ENCODE results near the gene NREP. TPM values are rescaled to one million over a fixed set of nuclear protein-coding genes. Genes with fewer than 3 reads are reported as not detected.

The NREP gene
- total and polyA plus RNA-seq, 10 of the 15 experiments (the other 5 are each of a cell fraction or from before 2014, with no cell fraction given) = 20.6 to 117 (median 32.2) TPM

GRCh38 chr5:111743512-111743911 is 13.5 kb downstream of the NREP start:
- Histone ChIP-seq H3K27me3 (replicated peaks in 1 of 2; ENCODE audit: control insufficient read depth in 2 of 2, insufficient read depth in 2 of 2, low read length in 1 of 2) (no peaks in the 10 kb centered on the region), H3K36me3 (ENCODE audit: control insufficient read depth in 2 of 2, insufficient read depth in 2 of 2, low read length in 1 of 2) (no peaks in the 10 kb centered on the region; a peak in 2 of 4 replicates), H3K4me1 (ENCODE audit: control insufficient read depth, insufficient read depth, low read length) (peaks cover 9% of the 10 kb centered on the region), H3K9ac (ENCODE audit: control insufficient read depth, insufficient read depth, low read length) (no peak overlapping the region), H3K27ac (ENCODE audit: control insufficient read depth, insufficient read depth) (no peak overlapping the region), H3K4me2 (ENCODE audit: control insufficient read depth, insufficient read depth) (no peak overlapping the region), H3K4me3 (no peak overlapping the region), H3K9me3 (replicated peaks; ENCODE audit: control insufficient read depth, insufficient read depth, low read length) (no peaks in the 10 kb centered on the region), H4K20me1 (ENCODE audit: control insufficient read depth, insufficient read depth) (no peaks in the 10 kb centered on the region), H3K79me2 (ENCODE audit: control insufficient read depth, insufficient read depth, low read length) (no peaks in the 10 kb centered on the region), H2AFZ (ENCODE audit: control insufficient read depth, low read depth, low read length) (no peak overlapping the region)
- FAIRE-seq = no peak
- ChIA-PET RAD21 (ENCODE audit: unreplicated experiment) (interaction anchor here (0.8 to 2.2 kb wide), 3 partner anchors 11 to 193 kb away, joined by 3 to 6 read pairs (median 3); no protein-coding TSS in a partner anchor), CTCF (interaction anchor here (0.8 kb wide), 1 partner anchor 213 kb away, joined by 4 read pairs; no protein-coding TSS in a partner anchor), SMC1A (ENCODE audit: uncharacterized antibody, unreplicated experiment) (interaction anchor here (1.1 to 3.3 kb wide), 7 partner anchors 8 to 76 kb away, joined by 3 to 19 read pairs (median 5); partner anchors contain the start of gene NREP), POLR2A (interaction anchor here (0.6 kb wide), 1 partner anchor 199 kb away, joined by 3 read pairs; no protein-coding TSS in a partner anchor)
- no TSS peak for BruUV-seq (replicated peaks)
- intact Hi-C loops (cut with micrococcal nuclease; ENCODE audit: unreplicated experiment) (no loop called here), in situ Hi-C loops (cut with MboI) (no loop called here)
- ATAC-seq = no peak
- 70% methylated on average over 2 of the region's 2 CpGs for WGBS (ENCODE audit: insufficient coverage, insufficient replicate concordance, low lambda C conversion rate, missing lambda C conversion rate)
- no peak for DNase-seq (ENCODE audit: low read depth, low spot score)
- no peak for TF ChIP-seq GATAD2B (conservative IDR thresholded peaks at IDR 0.05; ENCODE audit: low read depth)
- no peak for TF ChIP-seq E2F8 (IDR thresholded peaks at IDR 0.05; ENCODE audit: low read depth, partially characterized antibody)
- no peak for TF ChIP-seq TCF12 (IDR thresholded peaks at IDR 0.05; ENCODE audit: low read depth, low read length)
- TF ChIP-seq ZNF687 (IDR thresholded peaks at IDR 0.05) = no peak
- no peak for TF ChIP-seq RBBP5 (conservative IDR thresholded peaks at IDR 0.05)
- no peak for TF ChIP-seq ZBTB4 (CRISPR knock-in tag; IDR thresholded peaks at IDR 0.05)
- no peak for TF ChIP-seq MTA3 (IDR thresholded peaks at IDR 0.05; ENCODE audit: borderline replicate concordance, low read length)
- no peak for TF ChIP-seq NR2C2 (IDR thresholded peaks at IDR 0.05; ENCODE audit: borderline replicate concordance, control insufficient read depth, insufficient read length, low read depth)
- no peak for TF ChIP-seq SMC3 (IDR thresholded peaks at IDR 0.05; ENCODE audit: borderline replicate concordance, low read length)
- TF ChIP-seq ZSCAN29 (IDR thresholded peaks at IDR 0.05) = no peak

Data from GM12878 (cell line).